Measurements from ENCODE around the gene FBXW11. TPM values are rescaled to one million over a fixed set of nuclear protein-coding genes. Genes with fewer than 3 reads are reported as not detected.
"Not testable (repeated sequence)": the region's sequence is repeated elsewhere in the genome, so short reads cannot be mapped to it uniquely, and the experiment has no call there.

FBXW11 gene
- total RNA-seq, 1 donor from 2014 or later, result 52.7 TPM

DNA sequence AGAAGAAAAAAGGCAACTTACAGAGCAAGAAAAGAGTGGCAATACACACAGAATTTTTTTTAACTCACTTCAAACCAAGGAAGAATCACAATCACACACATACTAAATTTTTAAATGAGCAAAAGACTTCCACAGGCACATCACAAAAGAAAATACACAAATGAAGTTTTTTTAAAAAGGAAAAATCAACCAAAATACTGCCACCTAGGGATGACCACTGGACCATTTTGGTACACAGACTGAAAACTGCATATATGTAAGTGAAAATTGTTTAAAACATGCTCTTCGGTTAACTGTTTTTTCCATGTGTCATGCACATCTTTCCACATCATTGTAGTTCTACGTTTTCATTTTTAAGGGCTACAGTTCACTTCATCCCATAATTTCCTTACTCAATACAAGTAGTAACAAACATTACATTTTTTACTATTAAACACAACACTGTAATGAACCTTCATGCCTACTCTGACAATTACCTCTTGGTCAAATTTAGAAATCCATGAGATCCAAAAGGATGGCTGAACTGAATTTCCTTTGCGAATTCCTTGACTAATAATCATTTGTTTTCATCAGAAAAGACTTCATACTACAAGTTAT is 79.0 kb downstream of the FBXW11 start:
- no peak for ATAC-seq (ENCODE audit: low read depth)
- H3K4me3 Mint-ChIP-seq, result no peak overlapping the region
- ChIA-PET POLR2A (interaction anchor here (1.0 kb wide), 1 partner anchor 79 kb away, joined by 4 read pairs; the partner anchor contains the start of gene FBXW11), CTCF (no interaction called here)
- H3K9me3 Mint-ChIP-seq, result peaks cover 2% of the 10 kb centered on the region
- intact Hi-C loops (cut with micrococcal nuclease), result loop anchor here (2.0 to 5.0 kb wide), 3 partner anchors 13 to 79 kb away; partner anchors contain the start of gene FBXW11
- no peak for DNase-seq
- H3K27ac Mint-ChIP-seq, result peak overlapping the region; percentile 4
- H3K36me3 Mint-ChIP-seq (ENCODE audit: low read depth), result peaks cover 13% of the 10 kb centered on the region
- TF ChIP-seq, protein P1, sequence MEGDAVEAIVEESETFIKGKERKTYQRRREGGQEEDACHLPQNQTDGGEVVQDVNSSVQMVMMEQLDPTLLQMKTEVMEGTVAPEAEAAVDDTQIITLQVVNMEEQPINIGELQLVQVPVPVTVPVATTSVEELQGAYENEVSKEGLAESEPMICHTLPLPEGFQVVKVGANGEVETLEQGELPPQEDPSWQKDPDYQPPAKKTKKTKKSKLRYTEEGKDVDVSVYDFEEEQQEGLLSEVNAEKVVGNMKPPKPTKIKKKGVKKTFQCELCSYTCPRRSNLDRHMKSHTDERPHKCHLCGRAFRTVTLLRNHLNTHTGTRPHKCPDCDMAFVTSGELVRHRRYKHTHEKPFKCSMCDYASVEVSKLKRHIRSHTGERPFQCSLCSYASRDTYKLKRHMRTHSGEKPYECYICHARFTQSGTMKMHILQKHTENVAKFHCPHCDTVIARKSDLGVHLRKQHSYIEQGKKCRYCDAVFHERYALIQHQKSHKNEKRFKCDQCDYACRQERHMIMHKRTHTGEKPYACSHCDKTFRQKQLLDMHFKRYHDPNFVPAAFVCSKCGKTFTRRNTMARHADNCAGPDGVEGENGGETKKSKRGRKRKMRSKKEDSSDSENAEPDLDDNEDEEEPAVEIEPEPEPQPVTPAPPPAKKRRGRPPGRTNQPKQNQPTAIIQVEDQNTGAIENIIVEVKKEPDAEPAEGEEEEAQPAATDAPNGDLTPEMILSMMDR (IDR thresholded peaks at IDR 0.05), result no peak
- peaks cover 63% of the 10 kb centered on the region for H3K4me1 Mint-ChIP-seq
- H3K27me3 Mint-ChIP-seq, result no peaks in the 10 kb centered on the region

DNA sequence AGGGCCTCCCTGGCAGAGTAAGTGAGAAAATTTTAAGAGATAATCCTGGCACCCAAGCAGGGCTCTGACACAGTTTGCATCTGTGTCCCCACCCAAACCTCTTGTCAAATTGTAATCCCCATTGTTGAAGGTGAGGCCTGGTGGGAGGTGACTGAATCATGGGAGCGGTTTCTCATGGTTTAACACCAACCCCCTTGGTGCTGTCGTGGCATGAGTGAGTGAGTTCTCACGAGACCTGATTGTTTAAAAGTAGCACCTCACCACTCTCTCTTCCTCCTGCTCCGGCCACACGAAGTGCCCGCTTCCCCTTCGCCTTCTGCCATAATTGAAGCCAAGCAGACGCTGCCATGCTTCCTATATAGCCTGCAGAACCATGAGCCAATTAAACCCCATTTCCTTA is 80.1 kb downstream of the FBXW11 start:
- Mint-ChIP-seq H3K9me3 (peaks cover 2% of the 10 kb centered on the region), H3K4me1 (peaks cover 63% of the 10 kb centered on the region), H3K27me3 (no peaks in the 10 kb centered on the region), H3K27ac (peak overlapping the region; percentile 66), H3K4me3 (peak overlapping the region; percentile 50), H3K36me3 (ENCODE audit: low read depth) (peaks cover 6% of the 10 kb centered on the region)
- TF ChIP-seq, protein P1 (IDR thresholded peaks at IDR 0.05), result no peak
- ATAC-seq (ENCODE audit: low read depth) (peak; percentile 79), DNase-seq (no peak)
- intact Hi-C loops (cut with micrococcal nuclease), result loop anchor here (2.0 to 5.0 kb wide), 3 partner anchors 14 to 80 kb away; partner anchors contain the start of gene FBXW11
- ChIA-PET CTCF (no interaction called here), POLR2A (interaction anchor here (1.0 kb wide), 1 partner anchor 81 kb away, joined by 4 read pairs; the partner anchor contains the start of gene FBXW11)

GRCh38 chr5:171924493-171925122 is 81.8 kb downstream of the FBXW11 start:
- Mint-ChIP-seq H3K4me1 (peaks cover 63% of the 10 kb centered on the region), H3K36me3 (ENCODE audit: low read depth) (peaks cover 4% of the 10 kb centered on the region), H3K9me3 (peaks cover 2% of the 10 kb centered on the region), H3K27ac (no peak overlapping the region), H3K4me3 (no peak overlapping the region), H3K27me3 (no peaks in the 10 kb centered on the region)
- no peak for DNase-seq
- intact Hi-C loops (cut with micrococcal nuclease), result loop anchor here (5.0 kb wide), 1 partner anchor 38 kb away; no protein-coding TSS in a partner anchor
- no peak for ATAC-seq (ENCODE audit: low read depth)
- TF ChIP-seq, protein P1 (IDR thresholded peaks at IDR 0.05), result no peak
- POLR2A ChIA-PET, result interaction anchor here (0.6 kb wide), 1 partner anchor 211 kb away, joined by 4 read pairs; no protein-coding TSS in a partner anchor
- CTCF ChIA-PET, result no interaction called here

DNA sequence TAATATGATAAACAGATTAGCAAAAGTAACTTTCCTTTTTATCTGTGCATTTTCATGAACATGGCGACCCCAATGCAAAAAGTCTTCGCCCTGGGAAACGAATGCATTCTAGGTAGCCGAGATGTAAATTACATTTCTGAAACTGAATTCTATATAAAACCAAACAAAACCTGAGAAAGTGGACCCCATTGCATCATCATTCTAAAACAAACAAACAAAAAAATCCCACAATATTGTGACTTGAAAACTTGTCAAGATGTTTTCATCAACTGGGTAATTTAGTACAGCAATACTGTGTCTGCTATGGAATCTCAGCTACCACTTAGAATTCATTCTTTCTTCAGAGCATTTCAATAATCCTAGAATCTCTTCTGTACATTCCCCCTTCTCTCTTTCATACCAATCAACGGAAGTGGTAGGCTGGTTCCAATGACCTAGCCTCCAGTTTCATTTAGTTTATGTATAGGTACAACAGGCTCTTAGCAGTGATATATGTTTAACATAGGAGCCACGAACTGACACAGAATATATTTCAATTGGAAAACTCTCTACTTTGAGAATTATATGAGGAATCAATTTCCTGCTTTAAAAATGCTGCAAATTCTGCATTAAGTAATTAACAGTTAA is 85.6 kb downstream of the FBXW11 start:
- CTCF ChIA-PET, result interaction anchor here (0.7 to 2.1 kb wide), 3 partner anchors 9 to 138 kb away, joined by 4 to 14 read pairs (median 4); no protein-coding TSS in a partner anchor
- H3K9me3 Mint-ChIP-seq, result peaks cover 2% of the 10 kb centered on the region
- H3K4me1 Mint-ChIP-seq, result peaks cover 67% of the 10 kb centered on the region
- DNase-seq (no peak), ATAC-seq (ENCODE audit: low read depth) (no peak)
- POLR2A ChIA-PET, result interaction anchor here (1.7 kb wide), 1 partner anchor 86 kb away, joined by 8 read pairs; the partner anchor contains the start of gene FBXW11
- TF ChIP-seq, protein P1 (IDR thresholded peaks at IDR 0.05), result no peak
- intact Hi-C loops (cut with micrococcal nuclease), result no loop called here
- no peak overlapping the region for H3K4me3 Mint-ChIP-seq
- peaks cover 6% of the 10 kb centered on the region for H3K36me3 Mint-ChIP-seq (ENCODE audit: low read depth)
- H3K27me3 Mint-ChIP-seq, result no peaks in the 10 kb centered on the region
- no peak overlapping the region for H3K27ac Mint-ChIP-seq

GRCh38 chr5:171915700-171916099 is 90.7 kb downstream of the FBXW11 start:
- H3K36me3 Mint-ChIP-seq (ENCODE audit: low read depth); H3K27ac Mint-ChIP-seq; POLR2A ChIA-PET; intact Hi-C loops (cut with micrococcal nuclease); ATAC-seq (ENCODE audit: low read depth); H3K4me3 Mint-ChIP-seq; H3K9me3 Mint-ChIP-seq; H3K27me3 Mint-ChIP-seq; DNase-seq: not testable (repeated sequence)
- CTCF ChIA-PET, result interaction anchor here (3.9 kb wide), 1 partner anchor 125 kb away, joined by 18 read pairs; no protein-coding TSS in a partner anchor
- peaks cover 85% of the 10 kb centered on the region for H3K4me1 Mint-ChIP-seq
